Naive thymus-derived CD4-positive, alpha-beta T cell (primary cell): ENCODE data around the gene TMC8. TPM values are rescaled to one million over a fixed set of nuclear protein-coding genes. Genes with fewer than 3 reads are reported as not detected.

Source experiments
- ATAC-seq: fragments of 150-1000 bp; cut with Tn5 transposase; 2 replicates; pipeline ENCODE4 v1.10.0; 2021; ENCODE audit warnings: mild to moderate bottlenecking, moderate library complexity
- CTCF ChIA-PET: fragments of 350-600 bp; sonication (Branson Sonifier 250); formaldehyde crosslinking; loops from one replicate; lab custom pipeline; 2021; ENCODE audit warnings: antibody characterized with exemption; lab: Charles Lee
- POLR2A ChIA-PET: fragments of 350-600 bp; sonication (Branson Sonifier 250); formaldehyde crosslinking; loops from one replicate; lab custom pipeline; 2021; ENCODE audit warnings: antibody characterized with exemption, inconsistent platforms; lab: Charles Lee
- DNase-seq, 9 donors: peaks; one replicate each; pipeline versions ENCODE4 v3.0.0 to v3.0.0-alpha.2; 2020 to 2022; ENCODE audit warnings: mixed read lengths in 1 of 9
- H3K27ac ChIP-seq: one replicate; pipeline ENCODE4 v1.7.0; 2013; ENCODE audit warnings: mild to moderate bottlenecking, low read depth, low read length, moderate library complexity
- H3K27me3 ChIP-seq, 2 donors: one replicate each; pipeline ENCODE4 v1.7.0; 2013; ENCODE audit warnings: low read length in 2 of 2, mild to moderate bottlenecking in 2 of 2, moderate library complexity in 2 of 2; ENCODE audit not compliant: control insufficient read depth in 2 of 2, insufficient read depth in 2 of 2
- H3K36me3 ChIP-seq, 3 experiments: 1 replicate in 2 of 3; 2 replicates in 1 of 3; pipeline ENCODE4 v1.7.0; 2013; ENCODE audit warnings: low read length in 3 of 3, mild to moderate bottlenecking in 3 of 3, moderate library complexity in 1 of 3; ENCODE audit not compliant: insufficient read depth in 3 of 3, control insufficient read depth in 2 of 3
- H3K4me1 ChIP-seq, 2 donors: one replicate each; pipeline ENCODE4 v1.7.0; 2013; ENCODE audit warnings: low read length in 2 of 2, mild to moderate bottlenecking in 2 of 2, moderate library complexity in 1 of 2; ENCODE audit not compliant: control insufficient read depth in 2 of 2, insufficient read depth in 2 of 2
- H3K4me3 ChIP-seq: 2 replicates; pipeline ENCODE4 v1.7.0; 2013; ENCODE audit warnings: mild to moderate bottlenecking, low read length
- H3K9me3 ChIP-seq, 3 experiments: 1 replicate in 2 of 3; 2 replicates in 1 of 3; pipeline ENCODE4 v1.7.0; 2013; ENCODE audit warnings: low read length in 3 of 3; ENCODE audit not compliant: control insufficient read depth in 2 of 3
- H3K27ac Mint-ChIP-seq, 9 donors: one replicate each; pipeline ENCODE4 v1.8.0; 2020 to 2022; ENCODE audit warnings: mixed read lengths in 9 of 9, mild to moderate bottlenecking in 8 of 9, moderate library complexity in 5 of 9, inconsistent platforms in 2 of 9
- H3K27me3 Mint-ChIP-seq, 5 donors: one replicate each; pipeline ENCODE4 v1.8.0; 2021 to 2022; ENCODE audit warnings: mixed read lengths in 5 of 5, mild to moderate bottlenecking in 1 of 5
- H3K36me3 Mint-ChIP-seq, 5 donors: one replicate each; pipeline ENCODE4 v1.8.0; 2020 to 2022; ENCODE audit warnings: mixed read lengths in 5 of 5, mild to moderate bottlenecking in 3 of 5, inconsistent platforms in 1 of 5
- H3K4me1 Mint-ChIP-seq, 7 donors: one replicate each; pipeline ENCODE4 v1.8.0; 2020 to 2022; ENCODE audit warnings: mixed read lengths in 7 of 7, mild to moderate bottlenecking in 3 of 7, inconsistent platforms in 1 of 7
- H3K4me3 Mint-ChIP-seq, 10 donors: one replicate each; pipeline ENCODE4 v1.8.0; 2020 to 2022; ENCODE audit warnings: mild to moderate bottlenecking in 10 of 10, mixed read lengths in 10 of 10, moderate library complexity in 6 of 10, inconsistent platforms in 2 of 10
- H3K9me3 Mint-ChIP-seq, 11 donors: one replicate each; pipeline ENCODE4 v1.8.0; 2020 to 2022; ENCODE audit warnings: mixed read lengths in 11 of 11, mild to moderate bottlenecking in 4 of 11, inconsistent platforms in 1 of 11, moderate library complexity in 1 of 11
- intact Hi-C, 2 donors: fragments of 100-400 bp; cut with micrococcal nuclease; formaldehyde crosslinking; loops; one replicate each; pipeline ENCODE4 v1.15.1; 2023
- polyA plus RNA-seq, 2 donors: library from polyadenylated mRNA; unstranded; fragments of 300-500 nt; fragmentation: Illumina TruSeq; gene quantifications; one replicate each; pipeline ENCODE4 v1.2.3, GENCODE V29; 2021
- total RNA-seq, 6 experiments: library from RNA in 5 of 6; stranded (reverse) in 5 of 6; gene quantifications; 1 replicate in 5 of 6; 2 replicates in 1 of 6; pipeline ENCODE4 v1.2.3 and lab custom pipeline; 2021 to 2026

TMC8 gene
- total and polyA plus RNA-seq, 7 experiments from 2014 or later: 94.4 to 593 (median 492) TPM

DNA sequence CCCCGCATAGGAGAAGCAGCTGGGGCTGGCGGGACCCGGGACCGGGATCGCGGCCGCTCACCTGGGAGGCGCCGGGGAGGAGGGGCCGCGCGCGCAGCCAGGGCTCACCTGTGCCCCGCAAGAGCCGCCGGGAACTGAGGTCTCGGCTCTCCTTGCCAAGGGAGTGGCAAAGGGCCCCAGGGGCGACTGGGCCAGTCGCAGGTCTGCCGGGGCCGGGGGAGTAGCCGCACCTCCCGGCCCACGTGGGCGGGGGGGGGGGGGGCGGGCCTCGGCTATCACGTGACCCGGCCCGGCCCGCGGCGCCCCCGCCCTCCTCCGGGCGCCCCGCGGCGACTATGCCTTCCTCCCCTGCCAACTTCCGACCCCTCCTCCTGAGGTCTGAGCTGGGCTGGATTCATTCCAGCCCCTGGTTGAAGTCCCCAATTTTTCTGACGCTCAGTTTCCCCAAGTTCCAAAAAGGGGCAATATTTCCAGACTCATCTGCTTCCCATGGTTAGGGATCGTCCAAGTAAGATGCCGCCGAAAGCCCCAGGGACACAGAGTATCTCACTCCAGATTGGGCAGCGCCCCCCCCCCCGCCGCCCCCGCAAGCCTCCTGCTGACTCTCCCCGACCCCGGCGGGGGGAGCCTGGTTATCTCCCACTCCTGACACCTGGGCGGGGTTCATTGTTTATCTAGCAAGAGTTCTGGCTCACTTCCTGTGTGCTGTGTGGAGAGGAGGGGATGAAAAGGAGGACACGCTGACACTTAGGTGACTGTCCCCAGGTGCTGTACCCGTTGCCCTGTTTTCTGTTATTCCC, 1.8 kb upstream of the TMC8 start, which contains the start of gene TMC6:
Gene TMC6 (minus strand): TSS at position 205 of the 800 bp plus-strand sequence. CDS start 1,923 bp downstream, outside the sequence.
- intact Hi-C loops: loop anchor here (5.0 to 10.0 kb wide), 3 partner anchors 124 to 1401 kb away; partner anchors contain the start of genes JMJD6 (in 1 of the 2) and METTL23 (in 1 of the 2)
- Mint-ChIP-seq H3K27me3 (peaks cover 0 to 3% (median 0%) of the 10 kb centered on the region in 5 donors), H3K36me3 (peaks cover 4 to 48% (median 14%) of the 10 kb centered on the region in 5 donors), H3K4me1 (peaks cover 19 to 53% (median 39%) of the 10 kb centered on the region in 7 donors), H3K27ac (peak within 1 kb of the TSS; percentile 95 to 99 (median 97)), H3K4me3 (peak within 1 kb of the TSS; percentile 89 to 100 (median 99)), H3K9me3 (peaks cover 0 to 6% (median 0%) of the 10 kb centered on the region in 11 donors)
- Histone ChIP-seq H3K4me3 (peak within 1 kb of the TSS; percentile 95), H3K36me3 (peaks cover 5 to 61% (median 18%) of the 10 kb centered on the region in 3 experiments), H3K27me3 (no peaks in the 10 kb centered on the region), H3K4me1 (peaks cover 56 to 59% of the 10 kb centered on the region in 2 donors), H3K9me3 (no peaks in the 10 kb centered on the region), H3K27ac (peak within 1 kb of the TSS; percentile 77)
- DNase-seq (peak in 8 of 9 donors; percentile 76 to 88 (median 82)), ATAC-seq (peak; percentile 45)
- CTCF ChIA-PET: interaction anchor here (1.2 to 5.5 kb wide), 2 partner anchors 7 to 21 kb away, joined by 3 to 52 read pairs; no protein-coding TSS in a partner anchor
- POLR2A ChIA-PET: interaction anchor here (0.9 to 27.3 kb wide), 17 partner anchors 1 to 1394 kb away, joined by 3 to 898 read pairs (median 8); partner anchors contain the start of genes C17orf99, SYNGR2, TMC6 and TMC8

DNA sequence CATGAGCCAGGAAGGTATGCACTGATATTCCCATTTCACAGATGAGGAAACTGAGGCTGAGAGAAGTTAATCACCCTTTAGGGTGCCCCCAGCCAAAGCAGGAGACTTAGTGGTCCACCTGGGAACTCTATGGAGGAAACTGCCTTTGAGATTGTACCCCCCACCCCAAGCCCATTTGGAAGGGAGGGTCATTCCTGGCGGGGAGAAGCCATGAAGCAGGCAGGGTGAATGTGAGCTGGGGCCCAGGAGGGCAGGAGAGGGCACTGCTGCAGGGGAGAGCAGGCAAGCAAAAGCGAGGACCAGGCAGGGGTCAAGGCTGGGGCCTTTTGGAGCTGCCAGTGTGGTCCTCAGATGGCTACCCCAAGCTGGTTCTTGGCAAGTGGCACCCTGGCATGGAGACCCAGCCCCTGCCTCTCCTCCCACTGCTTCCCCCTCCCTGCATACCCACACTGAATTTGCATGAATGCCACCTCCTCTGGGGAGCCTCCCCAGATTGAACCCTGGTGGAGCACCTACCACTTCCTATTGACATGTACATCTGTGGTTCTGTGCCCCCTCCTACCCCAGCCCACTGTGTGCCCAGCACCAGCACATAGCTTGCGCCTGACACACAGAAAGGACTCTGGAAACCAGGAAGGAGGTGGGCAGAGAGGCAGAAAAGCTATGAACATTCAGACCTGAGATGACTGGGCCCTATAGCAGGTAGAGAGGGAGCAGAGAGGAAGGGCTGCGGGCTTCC, 1.1 kb upstream of the TMC8 start:
- Mint-ChIP-seq H3K36me3 (peaks cover 8 to 48% (median 18%) of the 10 kb centered on the region in 5 donors), H3K4me3 (peak overlapping the region; percentile 89 to 100 (median 99)), H3K9me3 (peaks cover 0 to 9% (median 0%) of the 10 kb centered on the region in 11 donors), H3K27me3 (peaks cover 0 to 3% (median 0%) of the 10 kb centered on the region in 5 donors), H3K4me1 (peaks cover 24 to 53% (median 39%) of the 10 kb centered on the region in 7 donors), H3K27ac (peak overlapping the region; percentile 95 to 99 (median 97))
- DNase-seq (peak in 8 of 9 donors; percentile 50 to 74 (median 62)), ATAC-seq (peak; percentile 5)
- H3K27ac ChIP-seq: peak overlapping the region; percentile 77
- H3K9me3 ChIP-seq: no peaks in the 10 kb centered on the region
- H3K4me1 ChIP-seq: peaks cover 51 to 59% of the 10 kb centered on the region in 2 donors
- peak overlapping the region; percentile 95 for H3K4me3 ChIP-seq
- ChIA-PET POLR2A (interaction anchor here (0.5 to 27.3 kb wide), 17 partner anchors 0 to 688 kb away, joined by 3 to 898 read pairs (median 9); partner anchors contain the start of genes C17orf99, TMC6, TMC8 and TNRC6C), CTCF (interaction anchor here (1.0 to 1.5 kb wide), 6 partner anchors 10 to 122 kb away, joined by 3 to 6 read pairs (median 4); no protein-coding TSS in a partner anchor)
- no peaks in the 10 kb centered on the region for H3K27me3 ChIP-seq
- intact Hi-C loops: loop anchor here (1.0 to 10.0 kb wide), 12 partner anchors 8 to 1402 kb away; partner anchors contain the start of genes MFSD11 (in 2 of the 2), SRSF2 (in 2 of the 2), SYNGR2 (in 2 of the 2) and TNRC6C (in 2 of the 2)
- peaks cover 2 to 61% (median 21%) of the 10 kb centered on the region in 3 experiments for H3K36me3 ChIP-seq

GRCh38 chr17:78130090-78130436, 508 bp upstream of the TMC8 start:
- Mint-ChIP-seq H3K27ac (peak overlapping the region; percentile 95 to 99 (median 97)), H3K27me3 (peaks cover 0 to 3% (median 0%) of the 10 kb centered on the region in 5 donors), H3K36me3 (peaks cover 8 to 48% (median 22%) of the 10 kb centered on the region in 5 donors), H3K4me1 (peaks cover 25 to 54% (median 41%) of the 10 kb centered on the region in 7 donors), H3K9me3 (peaks cover 0 to 9% (median 0%) of the 10 kb centered on the region in 11 donors), H3K4me3 (peak overlapping the region; percentile 89 to 100 (median 99))
- intact Hi-C loops: loop anchor here (1.0 to 5.0 kb wide), 10 partner anchors 9 to 1393 kb away; partner anchors contain the start of genes MFSD11 (in 2 of the 2), SRSF2 (in 2 of the 2), SYNGR2 (in 2 of the 2) and TNRC6C (in 2 of the 2)
- H3K27ac ChIP-seq: peak overlapping the region; percentile 77
- H3K36me3 ChIP-seq: peaks cover 7 to 61% (median 26%) of the 10 kb centered on the region in 3 experiments
- CTCF ChIA-PET: interaction anchor here (1.0 to 1.5 kb wide), 8 partner anchors 10 to 121 kb away, joined by 3 to 6 read pairs (median 4); no protein-coding TSS in a partner anchor
- H3K27me3 ChIP-seq: no peaks in the 10 kb centered on the region
- DNase-seq: peak in 5 of 9 donors; percentile 41 to 58 (median 57)
- POLR2A ChIA-PET: interaction anchor here (0.5 to 27.3 kb wide), 20 partner anchors 0 to 689 kb away, joined by 3 to 898 read pairs (median 8); partner anchors contain the start of genes C17orf99, TMC6, TMC8 and TNRC6C
- ATAC-seq: no peak
- H3K9me3 ChIP-seq: no peaks in the 10 kb centered on the region
- H3K4me1 ChIP-seq: peaks cover 51 to 59% of the 10 kb centered on the region in 2 donors
- H3K4me3 ChIP-seq: peak overlapping the region; percentile 95

DNA sequence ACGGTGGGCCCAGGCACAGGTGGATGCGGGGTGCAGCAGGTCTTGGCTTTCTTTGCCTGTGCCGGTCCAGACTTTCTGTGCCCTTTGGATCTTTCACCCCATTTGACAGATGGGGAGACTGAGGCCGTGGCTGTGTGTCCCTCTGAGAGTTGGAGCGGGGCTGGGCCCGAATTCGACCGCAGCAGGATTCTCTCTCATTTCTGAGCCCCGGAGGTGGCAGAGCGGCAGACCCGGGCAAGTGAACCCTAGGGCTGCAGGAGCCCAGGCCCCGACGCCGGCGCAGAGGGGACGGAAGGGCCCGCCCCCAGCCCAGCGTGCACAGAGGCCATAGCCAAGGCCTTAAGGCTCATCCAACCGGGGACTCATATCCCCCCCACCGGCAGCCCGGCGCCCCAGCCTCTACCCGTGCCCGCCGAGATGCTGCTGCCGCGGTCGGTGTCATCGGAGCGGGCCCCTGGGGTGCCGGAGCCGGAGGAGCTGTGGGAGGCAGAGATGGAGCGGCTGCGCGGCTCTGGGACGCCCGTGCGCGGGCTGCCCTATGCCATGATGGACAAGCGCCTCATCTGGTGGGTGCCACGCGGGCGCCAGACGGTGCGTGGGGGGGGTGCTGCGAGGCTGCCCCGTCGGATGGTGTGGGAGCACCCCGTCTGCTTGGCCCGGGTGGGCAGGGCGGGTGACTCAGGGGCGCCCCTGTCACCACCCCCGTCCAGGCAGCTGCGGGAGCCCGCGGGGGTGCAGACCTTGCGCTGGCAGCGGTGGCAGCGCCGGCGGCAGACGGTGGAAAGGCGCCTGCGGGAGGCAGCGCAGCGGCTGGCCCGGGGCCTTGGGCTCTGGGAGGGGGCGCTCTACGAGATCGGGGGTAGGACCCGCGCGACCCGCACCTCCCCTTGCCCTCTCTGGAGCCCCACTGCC, 857 bp downstream of the TMC8 start:
- peaks cover 37 to 58% (median 47%) of the 10 kb centered on the region in 7 donors for H3K4me1 Mint-ChIP-seq
- ATAC-seq (no peak), DNase-seq (peak in 4 of 9 donors; percentile 40 to 70 (median 42))
- no peaks in the 10 kb centered on the region for H3K9me3 ChIP-seq
- H3K4me1 ChIP-seq: peaks cover 48 to 51% of the 10 kb centered on the region in 2 donors
- H3K4me3 Mint-ChIP-seq: peak overlapping the region; percentile 89 to 100 (median 99)
- H3K27ac Mint-ChIP-seq: peak overlapping the region; percentile 95 to 99 (median 97)
- POLR2A ChIA-PET: interaction anchor here (0.8 to 27.3 kb wide), 13 partner anchors 2 to 688 kb away, joined by 3 to 898 read pairs (median 15); partner anchors contain the start of genes C17orf99, TMC6, TMC8 and TNRC6C
- peaks cover 21 to 69% (median 39%) of the 10 kb centered on the region in 3 experiments for H3K36me3 ChIP-seq
- peaks cover 8 to 52% (median 32%) of the 10 kb centered on the region in 5 donors for H3K36me3 Mint-ChIP-seq
- H3K27me3 ChIP-seq: no peaks in the 10 kb centered on the region
- peaks cover 0 to 3% (median 0%) of the 10 kb centered on the region in 5 donors for H3K27me3 Mint-ChIP-seq
- CTCF ChIA-PET: interaction anchor here (0.9 to 1.5 kb wide), 4 partner anchors 11 to 120 kb away, joined by 3 to 6 read pairs (median 4); no protein-coding TSS in a partner anchor
- H3K27ac ChIP-seq: peak overlapping the region; percentile 77
- intact Hi-C loops: loop anchor here (5.0 kb wide), 6 partner anchors 36 to 1394 kb away; partner anchors contain the start of genes MFSD11 (in 2 of the 2), SRSF2 (in 2 of the 2) and SYNGR2 (in 1 of the 2)
- H3K4me3 ChIP-seq: peak overlapping the region; percentile 95
- H3K9me3 Mint-ChIP-seq: peaks cover 0 to 9% (median 0%) of the 10 kb centered on the region in 11 donors
